ENCODE measurements around the gene CKAP2L. TPM values are rescaled to one million over a fixed set of nuclear protein-coding genes. Genes with fewer than 3 reads are reported as not detected.

Gene CKAP2L
- total RNA-seq, 1 experiment from 2014 or later: 42.5 TPM

DNA sequence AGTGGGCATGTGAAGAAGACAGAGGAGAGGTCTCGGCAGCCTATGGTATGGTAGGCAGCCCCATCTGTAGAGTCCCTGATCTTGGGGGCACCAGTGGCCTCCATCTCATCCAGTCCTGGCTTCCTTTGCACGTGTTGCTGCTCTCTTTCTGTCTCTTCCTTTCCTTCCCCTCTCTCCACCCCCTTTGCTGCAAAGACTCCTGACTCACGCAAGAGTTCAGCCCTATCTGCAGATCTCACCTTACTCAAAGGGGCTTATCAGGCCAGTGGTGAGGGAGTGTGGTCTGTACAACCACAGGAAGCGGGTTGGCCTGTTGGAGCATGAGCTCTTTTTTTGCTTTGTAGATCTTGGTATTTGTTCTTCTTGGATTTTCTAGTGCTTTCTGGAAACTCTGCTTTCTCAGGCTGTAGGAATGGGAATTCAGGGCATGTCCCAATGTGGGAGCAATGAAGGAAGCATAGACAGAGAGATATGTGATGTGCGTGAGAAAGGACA is 58.2 kb downstream of the CKAP2L start:
- no peak overlapping the region for H3K4me3 Mint-ChIP-seq (ENCODE audit: low read depth, unreplicated experiment)
- peaks cover 24% of the 10 kb centered on the region for H3K4me1 Mint-ChIP-seq (ENCODE audit: low read depth, unreplicated experiment)
- intact Hi-C loops (cut with micrococcal nuclease; ENCODE audit: unreplicated experiment): no loop called here
- no peak for DNase-seq
- H3K36me3 Mint-ChIP-seq (ENCODE audit: insufficient read depth, unreplicated experiment): no peaks in the 10 kb centered on the region
- H3K27ac Mint-ChIP-seq (ENCODE audit: unreplicated experiment): no peak overlapping the region
- TF ChIP-seq, protein P1, sequence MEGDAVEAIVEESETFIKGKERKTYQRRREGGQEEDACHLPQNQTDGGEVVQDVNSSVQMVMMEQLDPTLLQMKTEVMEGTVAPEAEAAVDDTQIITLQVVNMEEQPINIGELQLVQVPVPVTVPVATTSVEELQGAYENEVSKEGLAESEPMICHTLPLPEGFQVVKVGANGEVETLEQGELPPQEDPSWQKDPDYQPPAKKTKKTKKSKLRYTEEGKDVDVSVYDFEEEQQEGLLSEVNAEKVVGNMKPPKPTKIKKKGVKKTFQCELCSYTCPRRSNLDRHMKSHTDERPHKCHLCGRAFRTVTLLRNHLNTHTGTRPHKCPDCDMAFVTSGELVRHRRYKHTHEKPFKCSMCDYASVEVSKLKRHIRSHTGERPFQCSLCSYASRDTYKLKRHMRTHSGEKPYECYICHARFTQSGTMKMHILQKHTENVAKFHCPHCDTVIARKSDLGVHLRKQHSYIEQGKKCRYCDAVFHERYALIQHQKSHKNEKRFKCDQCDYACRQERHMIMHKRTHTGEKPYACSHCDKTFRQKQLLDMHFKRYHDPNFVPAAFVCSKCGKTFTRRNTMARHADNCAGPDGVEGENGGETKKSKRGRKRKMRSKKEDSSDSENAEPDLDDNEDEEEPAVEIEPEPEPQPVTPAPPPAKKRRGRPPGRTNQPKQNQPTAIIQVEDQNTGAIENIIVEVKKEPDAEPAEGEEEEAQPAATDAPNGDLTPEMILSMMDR (IDR thresholded peaks at IDR 0.05; ENCODE audit: unreplicated experiment): no peak
- no peaks in the 10 kb centered on the region for H3K27me3 Mint-ChIP-seq (ENCODE audit: unreplicated experiment)
- CTCF ChIA-PET: interaction anchor here (1.4 kb wide), 1 partner anchor 19 kb away, joined by 3 read pairs; no protein-coding TSS in a partner anchor
- no TSS peak for BruUV-seq (replicated peaks)
- no peaks in the 10 kb centered on the region for H3K9me3 Mint-ChIP-seq (ENCODE audit: low read depth, unreplicated experiment)

DNA sequence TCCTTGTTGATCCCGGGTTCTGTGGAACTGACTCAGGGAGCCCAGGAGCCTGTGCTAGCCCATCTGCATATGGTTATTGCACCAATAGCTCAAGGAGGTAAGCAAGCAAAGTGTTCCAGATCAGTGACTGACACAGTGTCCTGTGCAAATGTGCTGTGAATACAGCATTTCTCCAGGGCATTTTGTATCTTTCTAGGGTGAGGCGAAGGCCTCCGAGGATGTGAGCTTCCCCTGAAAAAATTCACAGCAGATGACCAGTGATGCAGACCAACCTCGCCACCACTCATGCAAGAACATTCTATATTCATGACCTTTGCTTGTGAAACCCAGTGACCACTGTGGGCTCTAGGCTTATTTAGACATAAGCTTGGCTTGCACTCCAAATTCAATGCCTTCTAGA is 58.8 kb downstream of the CKAP2L start:
- H3K4me3 Mint-ChIP-seq (ENCODE audit: low read depth, unreplicated experiment): no peak overlapping the region
- CTCF ChIA-PET: interaction anchor here (1.4 kb wide), 1 partner anchor 20 kb away, joined by 3 read pairs; no protein-coding TSS in a partner anchor
- BruUV-seq (replicated peaks): no TSS peak
- H3K9me3 Mint-ChIP-seq (ENCODE audit: low read depth, unreplicated experiment): no peaks in the 10 kb centered on the region
- no peak for DNase-seq
- H3K27me3 Mint-ChIP-seq (ENCODE audit: unreplicated experiment): no peaks in the 10 kb centered on the region
- no peaks in the 10 kb centered on the region for H3K36me3 Mint-ChIP-seq (ENCODE audit: insufficient read depth, unreplicated experiment)
- H3K4me1 Mint-ChIP-seq (ENCODE audit: low read depth, unreplicated experiment): peaks cover 24% of the 10 kb centered on the region
- intact Hi-C loops (cut with micrococcal nuclease; ENCODE audit: unreplicated experiment): no loop called here
- H3K27ac Mint-ChIP-seq (ENCODE audit: unreplicated experiment): no peak overlapping the region
- TF ChIP-seq, protein P1 (IDR thresholded peaks at IDR 0.05; ENCODE audit: unreplicated experiment): no peak

DNA sequence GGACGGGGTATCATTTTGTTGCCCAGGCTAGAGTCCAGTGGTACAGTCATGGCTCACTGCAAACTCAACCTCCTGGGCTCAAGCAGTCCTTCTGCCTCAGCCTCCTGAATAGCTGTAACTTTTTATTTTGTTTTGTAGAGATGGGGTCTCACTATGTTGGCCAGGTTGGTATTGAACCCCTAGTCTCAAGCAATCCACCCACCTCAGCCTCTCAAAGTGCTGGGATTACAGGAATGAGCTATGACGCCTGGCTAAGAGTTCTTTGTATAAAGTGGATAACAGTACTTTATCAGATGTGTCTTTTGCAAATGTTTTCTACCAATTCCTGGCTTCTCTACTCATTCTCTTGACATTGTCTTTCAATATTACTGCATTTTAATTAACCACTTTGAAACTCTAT is 60.7 kb downstream of the CKAP2L start:
- no peaks in the 10 kb centered on the region for H3K9me3 Mint-ChIP-seq (ENCODE audit: low read depth, unreplicated experiment)
- CTCF ChIA-PET: no interaction called here
- intact Hi-C loops (cut with micrococcal nuclease; ENCODE audit: unreplicated experiment): no loop called here
- no peak for DNase-seq
- no peak overlapping the region for H3K4me3 Mint-ChIP-seq (ENCODE audit: low read depth, unreplicated experiment)
- BruUV-seq (replicated peaks): no TSS peak
- peaks cover 24% of the 10 kb centered on the region for H3K4me1 Mint-ChIP-seq (ENCODE audit: low read depth, unreplicated experiment)
- no peaks in the 10 kb centered on the region for H3K36me3 Mint-ChIP-seq (ENCODE audit: insufficient read depth, unreplicated experiment)
- H3K27me3 Mint-ChIP-seq (ENCODE audit: unreplicated experiment): no peaks in the 10 kb centered on the region
- H3K27ac Mint-ChIP-seq (ENCODE audit: unreplicated experiment): no peak overlapping the region
- TF ChIP-seq, protein P1 (IDR thresholded peaks at IDR 0.05; ENCODE audit: unreplicated experiment): no peak

DNA sequence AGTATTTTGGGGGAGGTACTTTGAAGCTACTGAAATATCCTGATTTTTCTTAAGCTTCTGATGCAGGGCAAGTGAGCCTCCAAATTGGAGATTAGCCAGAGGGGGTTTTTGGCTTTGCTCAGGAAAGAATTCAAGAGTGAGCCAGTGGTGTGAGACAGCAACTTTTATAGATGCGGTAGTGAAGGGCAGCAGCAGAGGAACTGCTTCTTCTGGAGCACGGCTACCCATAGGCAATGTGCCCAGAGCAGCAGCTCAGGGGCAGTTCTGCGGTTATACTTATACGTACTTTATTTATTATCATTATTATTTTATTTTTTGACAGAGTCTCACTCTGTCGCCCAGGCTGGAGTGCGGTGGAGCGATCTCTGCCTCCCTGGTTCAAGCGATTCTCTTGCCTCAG is 63.4 kb downstream of the CKAP2L start:
- H3K27me3 Mint-ChIP-seq (ENCODE audit: unreplicated experiment): no peaks in the 10 kb centered on the region
- CTCF ChIA-PET: interaction anchor here (0.6 kb wide), 1 partner anchor 316 kb away, joined by 4 read pairs; no protein-coding TSS in a partner anchor
- no peaks in the 10 kb centered on the region for H3K36me3 Mint-ChIP-seq (ENCODE audit: insufficient read depth, unreplicated experiment)
- peaks cover 17% of the 10 kb centered on the region for H3K4me1 Mint-ChIP-seq (ENCODE audit: low read depth, unreplicated experiment)
- TF ChIP-seq, protein P1 (IDR thresholded peaks at IDR 0.05; ENCODE audit: unreplicated experiment): no peak
- no TSS peak for BruUV-seq (replicated peaks)
- DNase-seq: no peak
- no peak overlapping the region for H3K4me3 Mint-ChIP-seq (ENCODE audit: low read depth, unreplicated experiment)
- intact Hi-C loops (cut with micrococcal nuclease; ENCODE audit: unreplicated experiment): no loop called here
- no peak overlapping the region for H3K27ac Mint-ChIP-seq (ENCODE audit: unreplicated experiment)
- H3K9me3 Mint-ChIP-seq (ENCODE audit: low read depth, unreplicated experiment): no peaks in the 10 kb centered on the region
